ENCODE data around the gene DUSP6. TPM values are rescaled to one million over a fixed set of nuclear protein-coding genes. Genes with fewer than 3 reads are reported as not detected.

DUSP6 gene
- polyA plus RNA-seq, 2 of the 4 experiments (the other 2 are of a cell fraction) = 3.8 to 27.0 TPM

GRCh38 chr12:89326239-89327040, 25.9 kb downstream of the DUSP6 start:
- FAIRE-seq = no peak
- ATAC-seq = no peak
- ChIA-PET POLR2A (no interaction called here), CTCF (no interaction called here)
- H3K4me2 ChIP-seq = no peak overlapping the region
- H3K9me3 ChIP-seq = no peaks in the 10 kb centered on the region
- H3K4me1 ChIP-seq = no peaks in the 10 kb centered on the region
- TF ChIP-seq TP53 (CRISPR knock-in tag; IDR thresholded peaks at IDR 0.05) (no peak), HDAC2 (IDR thresholded peaks at IDR 0.05) (no peak), CHD2 (IDR thresholded peaks at IDR 0.05; ENCODE audit: low read length, partially characterized antibody) (no peak), CHD4 (IDR thresholded peaks at IDR 0.05; ENCODE audit: borderline replicate concordance) (no peak), POLR2A (IDR thresholded peaks at IDR 0.05; ENCODE audit: low read length) (no peak), GATA3 (IDR thresholded peaks at IDR 0.05; ENCODE audit: borderline replicate concordance) (no peak), JUNB (IDR thresholded peaks at IDR 0.05) (no peak), MYC (IDR thresholded peaks at IDR 0.05; ENCODE audit: borderline replicate concordance, low read length) (no peak), SREBF2 (IDR thresholded peaks at IDR 0.05) (no peak), E2F6 (IDR thresholded peaks at IDR 0.05; ENCODE audit: borderline replicate concordance, low read depth) (no peak), EHMT2 (IDR thresholded peaks at IDR 0.05; ENCODE audit: low read depth) (no peak), ZSCAN20 (CRISPR knock-in tag; IDR thresholded peaks at IDR 0.05) (no peak), MAZ (IDR thresholded peaks at IDR 0.05; ENCODE audit: borderline replicate concordance, low read depth, low read length) (no peak)
- TF ChIP-seq, protein P1, sequence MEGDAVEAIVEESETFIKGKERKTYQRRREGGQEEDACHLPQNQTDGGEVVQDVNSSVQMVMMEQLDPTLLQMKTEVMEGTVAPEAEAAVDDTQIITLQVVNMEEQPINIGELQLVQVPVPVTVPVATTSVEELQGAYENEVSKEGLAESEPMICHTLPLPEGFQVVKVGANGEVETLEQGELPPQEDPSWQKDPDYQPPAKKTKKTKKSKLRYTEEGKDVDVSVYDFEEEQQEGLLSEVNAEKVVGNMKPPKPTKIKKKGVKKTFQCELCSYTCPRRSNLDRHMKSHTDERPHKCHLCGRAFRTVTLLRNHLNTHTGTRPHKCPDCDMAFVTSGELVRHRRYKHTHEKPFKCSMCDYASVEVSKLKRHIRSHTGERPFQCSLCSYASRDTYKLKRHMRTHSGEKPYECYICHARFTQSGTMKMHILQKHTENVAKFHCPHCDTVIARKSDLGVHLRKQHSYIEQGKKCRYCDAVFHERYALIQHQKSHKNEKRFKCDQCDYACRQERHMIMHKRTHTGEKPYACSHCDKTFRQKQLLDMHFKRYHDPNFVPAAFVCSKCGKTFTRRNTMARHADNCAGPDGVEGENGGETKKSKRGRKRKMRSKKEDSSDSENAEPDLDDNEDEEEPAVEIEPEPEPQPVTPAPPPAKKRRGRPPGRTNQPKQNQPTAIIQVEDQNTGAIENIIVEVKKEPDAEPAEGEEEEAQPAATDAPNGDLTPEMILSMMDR (IDR thresholded peaks at IDR 0.05) = no peak
- no peak overlapping the region for H3K27ac ChIP-seq
- H3K4me3 ChIP-seq = no peak overlapping the region
- no peak for DNase-seq (ENCODE audit: low read depth in 1 of 2, low spot score in 1 of 2)
- 88% methylated on average over 9 of the region's 9 CpGs for WGBS (ENCODE audit: missing lambda C conversion rate)

DNA sequence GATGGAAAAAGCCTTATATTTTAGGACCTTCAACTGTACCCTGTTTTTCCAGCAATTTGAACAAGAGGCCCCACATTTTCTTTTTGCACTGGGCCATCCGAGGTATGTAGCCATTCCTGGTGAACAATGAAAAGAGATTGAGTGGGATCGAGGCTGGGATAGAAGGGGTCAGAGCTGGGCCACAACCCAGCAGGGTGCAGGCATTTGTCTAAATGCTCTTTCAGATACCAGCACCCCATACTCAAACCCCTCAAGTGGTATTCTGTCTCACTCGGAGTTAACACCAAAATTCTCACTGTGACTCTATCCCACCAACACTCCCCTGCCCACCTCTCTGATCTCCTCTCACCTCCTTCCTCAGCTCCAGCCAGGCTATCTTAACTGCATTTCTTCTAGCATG, 26.8 kb downstream of the DUSP6 start:
- POLR2A ChIA-PET = no interaction called here

More for the DNA sequence above, 26.8 kb downstream of the DUSP6 start:
- no peak overlapping the region for H3K27ac ChIP-seq
- no peaks in the 10 kb centered on the region for H3K4me1 ChIP-seq
- no peaks in the 10 kb centered on the region for H3K9me3 ChIP-seq
- no peak for FAIRE-seq
- TF ChIP-seq NFE2L2 (conservative IDR thresholded peaks at IDR 0.05; ENCODE audit: low read length) (no peak), HOXB13 (CRISPR knock-in tag; IDR thresholded peaks at IDR 0.05; ENCODE audit: low read depth) (no peak), EHMT2 (IDR thresholded peaks at IDR 0.05; ENCODE audit: low read depth) (no peak), KDM5A (IDR thresholded peaks at IDR 0.05) (no peak), HOXB5 (CRISPR knock-in tag; IDR thresholded peaks at IDR 0.05) (no peak), RFX5 (IDR thresholded peaks at IDR 0.05) (no peak), RARB (CRISPR knock-in tag; IDR thresholded peaks at IDR 0.05) (no peak), REST (IDR thresholded peaks at IDR 0.05) (no peak), CBX2 (IDR thresholded peaks at IDR 0.05; ENCODE audit: borderline replicate concordance, low read depth) (no peak), HEYL (CRISPR knock-in tag; IDR thresholded peaks at IDR 0.05) (no peak), ZC3H11A (IDR thresholded peaks at IDR 0.05) (no peak)
- CTCF ChIA-PET = no interaction called here
- no peak for DNase-seq (ENCODE audit: low read depth in 1 of 2, low spot score in 1 of 2)
- no peak for ATAC-seq
- H3K4me3 ChIP-seq = no peak overlapping the region
- WGBS (ENCODE audit: missing lambda C conversion rate) = 72% methylated on average over 3 of the region's 3 CpGs
- no peak overlapping the region for H3K4me2 ChIP-seq
